Measurements from ENCODE around the gene PRKCE.

GRCh38 chr2:45774688-45775244, 123.3 kb downstream of the PRKCE start:
- TF ChIP-seq CTCF (IDR thresholded peaks at IDR 0.05) (no peak), POLR2A (IDR thresholded peaks at IDR 0.05) (no peak)

All from sigmoid colon (tissue), 3 donors.